Activated CD8-positive, alpha-beta T cell treated with anti-CD3 and anti-CD28 coated beads for 36 hours (primary cell): Measurements from ENCODE around the gene DCPS. TPM values are rescaled to one million over a fixed set of nuclear protein-coding genes. Genes with fewer than 3 reads are reported as not detected.
"Not testable (repeated sequence)": the region's sequence is repeated elsewhere in the genome, so short reads cannot be mapped to it uniquely, and the experiment has no call there.

ENCODE experiments used
- ATAC-seq: fragments of 200-7000 bp; cut with Tn5 transposase; one replicate; pipeline ENCODE4 v1.10.0; 2021; ENCODE audit warnings: mild to moderate bottlenecking, moderate library complexity
- CTCF ChIA-PET: fragments of 350-600 bp; sonication (Branson Sonifier 250); formaldehyde crosslinking; loops from one replicate; lab custom pipeline; 2021; ENCODE audit warnings: antibody characterized with exemption; lab: Charles Lee
- POLR2A ChIA-PET: fragments of 350-600 bp; sonication (Branson Sonifier 250); formaldehyde crosslinking; loops from one replicate; lab custom pipeline; 2021; ENCODE audit warnings: antibody characterized with exemption; lab: Charles Lee
- DNase-seq: peaks from one replicate; pipeline ENCODE4 v3.0.0-alpha.2; 2020
- H3K27ac Mint-ChIP-seq: one replicate; pipeline ENCODE4 v1.8.0; 2021; ENCODE audit warnings: mild to moderate bottlenecking, mixed read lengths
- H3K27me3 Mint-ChIP-seq: one replicate; pipeline ENCODE4 v1.8.0; 2021; ENCODE audit warnings: mixed read lengths
- H3K36me3 Mint-ChIP-seq: one replicate; pipeline ENCODE4 v1.8.0; 2021; ENCODE audit warnings: low read depth, mixed read lengths
- H3K4me1 Mint-ChIP-seq: one replicate; pipeline ENCODE4 v1.8.0; 2021; ENCODE audit warnings: low read depth, mixed read lengths
- H3K4me3 Mint-ChIP-seq: one replicate; pipeline ENCODE4 v1.8.0; 2021; ENCODE audit warnings: mild to moderate bottlenecking, moderate library complexity, mixed read lengths
- H3K9me3 Mint-ChIP-seq: one replicate; pipeline ENCODE4 v1.8.0; 2021; ENCODE audit warnings: mixed read lengths
- intact Hi-C: fragments of 100-400 bp; cut with micrococcal nuclease; formaldehyde crosslinking; loops from one replicate; pipeline ENCODE4 v1.10.0; 2022
- total RNA-seq, 2 experiments: library from RNA; stranded (reverse); gene quantifications; one replicate each; pipeline ENCODE4 v1.2.3, GENCODE V29; 2021
- TF ChIP-seq, protein P1 (sequence below): fragments of 200-600 bp; IDR thresholded peaks from one replicate; pipeline ENCODE4 v1.8.0; 2022; ENCODE audit warnings: antibody characterized with exemption, mild to moderate bottlenecking

Gene DCPS
- total RNA-seq, 2 experiments from 2014 or later = 17.2 to 18.8 TPM

DNA sequence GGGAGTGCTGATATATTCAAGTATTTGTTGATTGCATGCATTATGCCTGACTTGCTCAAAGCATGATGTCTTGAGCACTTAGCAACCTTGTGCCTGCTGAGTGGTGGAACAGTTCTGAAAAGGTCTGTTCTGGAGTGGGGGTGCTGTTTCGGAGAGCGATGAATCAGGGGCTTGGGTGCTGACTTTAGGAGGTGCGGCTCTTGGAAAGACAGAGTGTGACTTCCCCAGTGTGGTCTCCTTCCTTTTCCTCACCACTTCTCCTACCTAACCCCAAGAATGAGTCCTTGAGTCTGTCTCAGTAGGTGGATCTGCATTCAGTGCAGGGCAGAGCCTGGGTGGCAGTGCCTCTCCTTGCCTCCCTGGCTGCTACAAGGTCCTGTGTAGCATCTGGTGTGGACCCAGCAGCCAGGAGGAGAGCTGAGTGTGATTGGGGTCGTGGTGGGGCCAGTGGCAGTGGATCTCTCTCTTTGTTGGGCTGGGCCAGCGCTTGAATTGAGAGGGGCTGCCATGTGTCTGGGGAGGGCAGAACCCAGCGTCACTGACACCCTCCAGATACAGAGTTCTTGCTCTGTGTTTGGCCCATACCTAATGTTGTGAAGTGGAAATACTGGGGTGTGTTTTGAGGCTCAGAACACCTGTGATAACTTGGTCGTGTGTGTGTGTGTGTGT, 87.6 kb downstream of the DCPS start:
- Mint-ChIP-seq H3K27me3 (no peaks in the 10 kb centered on the region), H3K4me3 (no peak overlapping the region), H3K27ac (no peak overlapping the region), H3K4me1 (peaks cover 2% of the 10 kb centered on the region), H3K36me3 (no peaks in the 10 kb centered on the region), H3K9me3 (no peaks in the 10 kb centered on the region)
- no peak for ATAC-seq
- intact Hi-C loops = no loop called here
- TF ChIP-seq, protein P1, sequence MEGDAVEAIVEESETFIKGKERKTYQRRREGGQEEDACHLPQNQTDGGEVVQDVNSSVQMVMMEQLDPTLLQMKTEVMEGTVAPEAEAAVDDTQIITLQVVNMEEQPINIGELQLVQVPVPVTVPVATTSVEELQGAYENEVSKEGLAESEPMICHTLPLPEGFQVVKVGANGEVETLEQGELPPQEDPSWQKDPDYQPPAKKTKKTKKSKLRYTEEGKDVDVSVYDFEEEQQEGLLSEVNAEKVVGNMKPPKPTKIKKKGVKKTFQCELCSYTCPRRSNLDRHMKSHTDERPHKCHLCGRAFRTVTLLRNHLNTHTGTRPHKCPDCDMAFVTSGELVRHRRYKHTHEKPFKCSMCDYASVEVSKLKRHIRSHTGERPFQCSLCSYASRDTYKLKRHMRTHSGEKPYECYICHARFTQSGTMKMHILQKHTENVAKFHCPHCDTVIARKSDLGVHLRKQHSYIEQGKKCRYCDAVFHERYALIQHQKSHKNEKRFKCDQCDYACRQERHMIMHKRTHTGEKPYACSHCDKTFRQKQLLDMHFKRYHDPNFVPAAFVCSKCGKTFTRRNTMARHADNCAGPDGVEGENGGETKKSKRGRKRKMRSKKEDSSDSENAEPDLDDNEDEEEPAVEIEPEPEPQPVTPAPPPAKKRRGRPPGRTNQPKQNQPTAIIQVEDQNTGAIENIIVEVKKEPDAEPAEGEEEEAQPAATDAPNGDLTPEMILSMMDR = no peak
- ChIA-PET POLR2A (no interaction called here), CTCF (no interaction called here)
- no peak for DNase-seq

DNA sequence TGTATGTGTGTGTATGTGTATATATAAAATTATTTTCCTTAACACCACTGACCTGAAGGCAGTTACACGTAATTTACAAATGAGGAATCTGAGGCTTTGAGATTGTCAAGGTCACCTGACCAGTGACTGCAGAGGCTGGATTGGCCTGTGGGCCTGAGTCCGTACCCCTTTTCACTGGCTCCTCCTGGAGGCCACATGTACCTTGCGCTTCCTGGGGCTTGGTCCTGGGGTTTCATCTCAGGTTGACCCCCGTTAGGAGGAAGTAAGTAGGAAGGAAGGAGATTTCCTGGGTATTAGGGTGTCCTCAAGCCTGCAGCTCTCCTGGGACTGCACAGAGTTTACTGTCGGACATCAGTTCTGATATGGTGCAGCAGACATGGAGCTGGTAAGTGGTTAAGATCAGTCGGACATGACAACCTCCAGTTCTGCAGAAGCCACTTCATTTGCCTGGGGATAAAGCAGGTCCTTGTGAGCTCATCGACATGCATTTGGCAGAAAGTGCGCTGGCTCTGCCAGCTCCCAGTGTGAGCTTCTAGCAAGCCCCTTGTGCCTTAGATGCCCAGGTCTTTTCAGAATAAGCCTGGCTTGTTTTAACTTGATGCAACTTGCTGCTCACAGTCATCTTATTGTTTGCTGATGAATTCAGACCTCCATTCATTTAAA, 88.2 kb downstream of the DCPS start:
- TF ChIP-seq, protein P1 = no peak
- Mint-ChIP-seq H3K4me3 (no peak overlapping the region), H3K27me3 (no peaks in the 10 kb centered on the region), H3K27ac (no peak overlapping the region), H3K36me3 (no peaks in the 10 kb centered on the region), H3K9me3 (no peaks in the 10 kb centered on the region), H3K4me1 (peaks cover 2% of the 10 kb centered on the region)
- CTCF ChIA-PET = no interaction called here
- intact Hi-C loops = no loop called here
- no peak for DNase-seq
- POLR2A ChIA-PET = no interaction called here
- ATAC-seq = no peak

DNA sequence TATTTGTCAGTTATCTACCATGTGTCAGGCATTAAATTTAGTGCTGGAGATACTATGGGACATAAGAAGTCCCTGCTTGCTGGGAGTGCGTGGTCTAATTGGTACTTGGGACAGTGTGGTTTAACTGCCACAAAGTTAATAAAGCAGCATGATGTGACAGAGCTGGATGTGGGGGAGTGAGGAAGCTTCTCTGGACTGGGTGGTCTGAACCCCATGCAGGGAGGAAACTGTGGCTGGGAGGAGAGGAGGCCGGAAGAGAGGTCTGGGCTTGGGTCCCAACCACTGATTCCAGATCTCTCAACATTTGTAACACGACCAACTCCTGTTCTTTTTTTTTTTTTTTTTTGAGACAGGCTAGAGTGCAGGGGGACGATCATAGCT, 88.8 kb downstream of the DCPS start:
- Mint-ChIP-seq H3K36me3 (no peaks in the 10 kb centered on the region), H3K4me3 (no peak overlapping the region), H3K27ac (no peak overlapping the region), H3K4me1 (peaks cover 2% of the 10 kb centered on the region), H3K9me3 (no peaks in the 10 kb centered on the region), H3K27me3 (no peaks in the 10 kb centered on the region)
- ATAC-seq = no peak
- intact Hi-C loops = no loop called here
- DNase-seq = no peak
- CTCF ChIA-PET = no interaction called here
- POLR2A ChIA-PET = no interaction called here
- TF ChIP-seq, protein P1 = no peak

DNA sequence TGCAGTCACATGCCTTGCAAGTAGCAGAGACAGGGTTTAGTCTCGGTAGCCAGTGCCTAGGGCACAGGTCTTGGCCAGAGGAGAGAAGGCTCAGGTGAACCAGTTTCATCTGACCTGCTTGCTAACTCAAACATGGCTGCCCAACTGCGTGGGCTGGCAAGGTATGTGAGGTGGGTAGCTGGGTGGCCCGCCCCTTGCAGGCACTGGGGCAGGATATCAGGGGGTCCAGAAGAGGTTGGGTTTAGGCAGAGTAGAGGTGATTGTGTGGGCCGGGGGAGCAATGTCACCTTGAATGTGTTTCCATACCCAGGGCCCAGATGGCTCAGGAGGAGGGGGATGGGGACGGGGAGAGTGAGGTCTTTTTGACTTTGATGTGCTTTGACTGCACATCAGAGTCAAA, 89.3 kb downstream of the DCPS start:
- Mint-ChIP-seq H3K9me3 (no peaks in the 10 kb centered on the region), H3K4me1 (peaks cover 2% of the 10 kb centered on the region), H3K4me3 (no peak overlapping the region), H3K36me3 (no peaks in the 10 kb centered on the region), H3K27me3 (no peaks in the 10 kb centered on the region), H3K27ac (no peak overlapping the region)
- intact Hi-C loops = no loop called here
- ATAC-seq = no peak
- CTCF ChIA-PET = interaction anchor here (0.5 kb wide), 1 partner anchor 482 kb away, joined by 3 read pairs; no protein-coding TSS in a partner anchor
- TF ChIP-seq, protein P1 = no peak
- DNase-seq = no peak
- POLR2A ChIA-PET = no interaction called here

DNA sequence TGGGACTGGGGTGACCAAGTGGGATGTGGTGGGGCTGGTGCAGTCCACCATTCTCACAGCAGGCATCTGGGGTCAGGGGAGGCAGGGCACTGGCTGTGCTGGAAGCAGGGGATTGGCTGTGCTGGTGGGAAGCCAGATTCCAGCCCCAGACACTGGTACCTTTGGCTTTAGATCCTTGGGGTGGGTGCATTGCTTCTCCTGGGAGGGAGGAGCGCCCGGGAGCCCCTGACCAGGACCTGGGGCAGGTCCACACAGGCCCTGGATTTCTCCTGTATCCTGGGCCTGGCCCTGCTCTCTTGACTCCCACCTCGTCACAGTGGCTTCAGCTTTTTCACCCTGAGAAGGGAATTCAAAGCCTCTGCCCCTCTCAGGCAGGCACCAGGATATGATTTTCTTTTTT, 90.2 kb downstream of the DCPS start:
- Mint-ChIP-seq H3K4me1 (peaks cover 2% of the 10 kb centered on the region), H3K27me3 (no peaks in the 10 kb centered on the region), H3K4me3 (no peak overlapping the region), H3K36me3 (no peaks in the 10 kb centered on the region), H3K9me3 (no peaks in the 10 kb centered on the region), H3K27ac (no peak overlapping the region)
- intact Hi-C loops = no loop called here
- DNase-seq (no peak), ATAC-seq (no peak)
- ChIA-PET CTCF (no interaction called here), POLR2A (no interaction called here)
- TF ChIP-seq, protein P1 = no peak

DNA sequence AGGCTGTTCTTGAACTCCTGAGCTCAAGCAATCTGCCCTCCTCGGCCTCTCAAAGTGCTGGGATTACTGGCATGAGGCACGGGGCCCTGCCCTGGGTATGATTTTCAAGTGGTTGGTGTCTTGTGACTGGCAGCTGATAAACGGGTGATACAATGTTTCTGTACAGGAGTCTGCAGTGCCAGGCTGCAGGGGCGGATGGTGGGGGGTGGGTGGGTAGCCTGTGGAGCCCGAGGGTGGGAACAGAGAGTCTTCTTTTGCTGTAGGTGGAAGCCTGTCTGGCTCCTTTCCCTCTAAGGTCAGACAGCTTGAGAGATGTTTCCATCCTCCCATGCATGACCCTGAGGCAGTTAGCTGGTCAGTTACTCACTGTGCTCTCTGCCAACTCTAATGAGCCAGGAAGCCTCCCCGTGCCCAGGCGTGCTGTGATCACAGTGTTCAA, 90.8 kb downstream of the DCPS start:
- H3K27ac Mint-ChIP-seq, DNase-seq, ATAC-seq, H3K4me1 Mint-ChIP-seq, H3K9me3 Mint-ChIP-seq, CTCF ChIA-PET, H3K27me3 Mint-ChIP-seq, intact Hi-C loops, H3K36me3 Mint-ChIP-seq, H3K4me3 Mint-ChIP-seq: not testable (repeated sequence)
- POLR2A ChIA-PET = interaction anchor here (0.6 kb wide), 1 partner anchor 312 kb away, joined by 3 read pairs; no protein-coding TSS in a partner anchor
